Measurements from ENCODE around the gene CRYGN.

Gene CRYGN, protein sequence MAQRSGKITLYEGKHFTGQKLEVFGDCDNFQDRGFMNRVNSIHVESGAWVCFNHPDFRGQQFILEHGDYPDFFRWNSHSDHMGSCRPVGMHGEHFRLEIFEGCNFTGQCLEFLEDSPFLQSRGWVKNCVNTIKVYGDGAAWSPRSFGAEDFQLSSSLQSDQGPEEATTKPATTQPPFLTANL

DNA sequence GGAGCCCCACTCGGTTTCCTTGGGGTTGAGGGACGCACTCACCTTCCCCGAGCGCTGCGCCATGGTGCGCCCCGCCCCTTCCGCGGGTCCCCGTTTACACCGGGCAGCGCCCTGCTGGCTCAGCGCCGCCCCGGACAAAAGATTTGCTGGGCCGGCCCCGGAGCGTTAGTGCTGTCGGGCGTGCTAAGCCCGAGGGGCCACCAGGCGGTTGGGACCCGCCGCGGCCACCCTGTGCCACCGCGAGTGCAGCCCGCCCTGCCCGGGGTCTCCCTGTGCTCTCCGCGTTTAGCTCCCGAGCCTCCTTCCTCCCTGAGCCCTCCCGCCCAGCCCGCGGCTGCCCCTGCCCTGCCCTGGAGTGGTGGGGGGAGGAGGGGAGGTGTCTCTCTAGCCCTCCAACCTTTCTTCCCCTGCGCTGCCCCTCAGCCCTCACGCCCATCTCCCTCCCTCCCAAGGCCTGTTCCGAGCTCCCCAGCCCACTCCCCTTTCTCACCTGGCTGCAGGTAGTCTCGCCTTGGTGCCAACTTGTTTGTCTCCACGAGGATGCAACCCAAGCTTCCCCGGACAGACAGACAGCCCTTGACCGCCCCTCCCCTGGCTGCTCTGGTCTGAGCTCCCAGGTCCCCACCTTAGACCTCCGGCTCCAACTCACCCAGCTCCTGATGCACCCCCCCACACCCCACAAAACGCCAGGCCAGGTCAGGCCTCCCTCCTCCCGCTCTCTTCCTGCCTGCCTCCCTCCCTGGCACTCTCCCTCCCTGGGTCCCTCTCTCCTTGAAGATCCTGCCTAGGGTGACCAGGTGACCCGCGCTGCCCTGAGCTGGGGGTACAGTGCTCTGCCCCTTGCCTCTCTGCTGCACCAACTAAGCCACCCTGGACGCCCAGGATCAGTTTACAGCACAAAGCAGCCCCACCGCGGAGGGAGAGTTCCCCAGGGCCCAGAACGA lies at the start of gene CRYGN:
Gene CRYGN, minus strand, starts transcription at position 287 of the 944 bp plus-strand sequence. Its CDS starts 224 bp downstream, at position 63.
- no peak for DNase-seq

GRCh38 chr7:151489498-151489897 lies 49.6 kb upstream of the CRYGN start:
- DNase-seq = no peak

DNA sequence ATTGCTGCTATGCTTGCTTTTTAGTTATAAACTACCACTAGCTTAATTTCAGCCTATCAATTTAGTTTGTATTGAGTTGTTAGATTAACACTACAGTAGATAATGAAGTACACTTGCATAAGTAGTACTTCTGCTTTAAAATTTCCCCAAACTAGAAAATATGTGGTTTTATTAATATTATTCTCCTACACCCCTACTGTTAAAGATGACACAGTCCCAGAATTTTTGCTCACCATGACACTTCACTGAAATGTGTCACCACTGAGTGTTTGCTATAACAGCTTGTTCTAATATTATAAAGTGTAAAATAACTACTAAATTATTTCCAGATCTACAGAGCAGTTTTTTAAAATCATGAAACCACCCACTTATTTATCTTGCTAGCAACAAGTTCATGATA lies 48.2 kb upstream of the CRYGN start:
- no peak for DNase-seq

DNA sequence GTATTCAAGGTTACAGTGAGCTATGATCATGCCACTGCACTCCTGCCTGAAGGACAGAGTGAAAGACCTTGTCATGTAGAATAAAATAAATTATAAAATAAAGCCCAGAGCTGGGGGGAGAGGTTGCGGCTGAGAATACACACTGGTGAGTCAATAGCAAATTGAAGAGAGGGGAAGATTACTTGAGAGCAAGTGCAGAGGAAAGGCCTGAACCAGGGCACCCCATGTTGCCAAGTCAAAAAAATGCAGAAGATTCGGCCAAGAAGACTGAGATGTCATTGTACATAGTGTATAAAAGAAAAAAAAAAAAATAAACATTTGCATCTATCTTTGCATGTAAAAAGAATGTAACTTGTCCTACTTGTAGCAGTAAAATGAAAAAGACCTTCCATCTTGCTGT lies 47.3 kb upstream of the CRYGN start:
- DNase-seq = no peak

GRCh38 chr7:151486074-151486473 lies 46.1 kb upstream of the CRYGN start:
- DNase-seq = no peak

DNA sequence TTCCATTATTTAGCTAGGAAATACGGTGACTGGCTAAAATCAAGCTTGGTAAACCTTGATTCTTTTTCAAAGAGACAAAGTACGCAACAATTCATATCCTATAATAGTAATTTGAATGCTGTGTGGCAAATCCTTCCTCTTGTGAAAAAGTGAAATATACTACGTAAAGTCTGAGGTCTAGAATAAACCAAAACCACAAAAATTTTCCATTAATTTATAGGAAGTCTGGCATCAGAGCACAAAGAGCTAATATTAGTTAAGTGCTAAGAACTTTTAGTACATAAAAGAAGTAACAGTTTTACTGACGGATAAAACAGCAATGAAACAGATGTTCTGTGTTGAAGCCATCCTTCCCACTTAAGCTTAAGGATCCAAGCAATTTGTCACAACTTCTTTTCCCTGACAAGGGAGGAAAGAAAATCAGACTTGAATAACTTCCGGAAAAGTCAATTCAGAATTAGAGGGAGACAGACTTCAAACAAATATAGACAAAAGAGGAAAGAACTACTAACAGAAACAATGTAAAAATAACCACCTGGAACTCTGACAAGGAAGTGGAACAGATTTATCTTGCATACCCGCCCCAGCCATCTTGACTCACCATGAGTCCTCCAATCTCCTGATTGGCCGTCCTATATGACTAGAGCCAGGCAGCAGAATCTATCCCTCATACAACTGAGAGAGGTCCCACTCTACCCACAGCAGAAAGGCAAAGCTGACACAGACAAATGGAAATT lies 45.2 kb upstream of the CRYGN start:
- no peak for DNase-seq

DNA sequence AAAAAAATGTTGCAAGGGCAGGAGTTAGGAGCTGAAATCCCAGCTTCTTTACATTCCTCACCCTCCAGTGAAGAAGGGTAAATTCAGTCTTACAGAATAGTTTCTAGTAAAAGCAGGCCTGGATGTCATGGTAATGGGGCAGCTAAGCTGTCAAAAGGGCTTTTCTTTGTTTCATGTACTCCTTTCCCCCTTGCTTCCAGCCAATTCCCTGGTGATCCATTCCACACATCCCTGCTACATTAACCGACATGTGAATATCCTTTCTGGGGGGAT lies 43.7 kb upstream of the CRYGN start:
- DNase-seq = no peak

- DNase-seq = no peak
Observed at GRCh38 chr7:151482883-151483710, 43.2 kb upstream of the CRYGN start.

- no peak for DNase-seq
Observed at GRCh38 chr7:151481650-151482505, 41.9 kb upstream of the CRYGN start.

GRCh38 chr7:151477867-151478266 lies 37.9 kb upstream of the CRYGN start:
- DNase-seq = no peak

- DNase-seq = no peak
Observed at GRCh38 chr7:151472644-151473380, 32.9 kb upstream of the CRYGN start.

- no peak for DNase-seq
Observed at GRCh38 chr7:151470711-151471110, 30.8 kb upstream of the CRYGN start.

- no peak for DNase-seq
Observed at GRCh38 chr7:151469281-151469680, 29.3 kb upstream of the CRYGN start.

DNA sequence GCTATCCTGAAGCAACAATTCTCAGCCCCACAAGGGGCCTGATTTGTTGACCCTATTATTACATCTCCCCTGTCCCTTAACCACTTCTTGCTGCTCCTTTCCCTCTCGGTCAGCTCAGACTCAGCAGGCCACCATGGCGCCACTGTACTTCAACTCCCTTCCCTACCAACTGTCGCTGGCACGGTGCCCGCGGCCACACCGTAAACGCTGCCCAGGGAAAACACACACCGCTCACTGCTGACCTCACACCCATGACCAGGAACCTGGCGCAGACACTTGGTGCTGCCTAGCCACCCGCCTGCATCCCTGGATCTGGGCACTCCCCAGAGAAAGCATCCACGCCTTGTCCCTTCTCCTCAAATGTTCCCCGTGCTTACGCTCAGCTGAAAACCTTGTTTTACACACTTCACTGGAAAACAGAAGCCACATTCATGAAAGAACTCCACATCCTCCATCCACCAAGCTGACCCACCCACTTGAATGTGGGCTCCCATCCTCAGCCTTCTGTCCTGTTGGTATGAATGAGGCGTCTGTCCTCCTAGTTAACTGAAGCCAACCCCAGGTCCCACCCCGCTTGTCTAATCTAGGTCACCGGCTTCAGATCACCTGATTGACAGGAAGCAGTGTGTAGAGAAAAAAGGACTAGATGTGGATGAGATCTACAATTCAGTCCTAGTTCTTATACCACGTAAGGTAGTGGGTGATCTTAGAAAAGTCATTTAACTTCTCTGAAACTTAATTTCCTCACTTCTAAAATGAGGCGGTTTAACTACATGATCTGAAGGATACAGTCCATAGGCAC lies 28.5 kb upstream of the CRYGN start:
- DNase-seq = no peak

GRCh38 chr7:151465169-151465568 lies 25.2 kb upstream of the CRYGN start:
- no peak for DNase-seq

- no peak for DNase-seq
Observed at GRCh38 chr7:151462306-151462779, 22.4 kb upstream of the CRYGN start.

DNA sequence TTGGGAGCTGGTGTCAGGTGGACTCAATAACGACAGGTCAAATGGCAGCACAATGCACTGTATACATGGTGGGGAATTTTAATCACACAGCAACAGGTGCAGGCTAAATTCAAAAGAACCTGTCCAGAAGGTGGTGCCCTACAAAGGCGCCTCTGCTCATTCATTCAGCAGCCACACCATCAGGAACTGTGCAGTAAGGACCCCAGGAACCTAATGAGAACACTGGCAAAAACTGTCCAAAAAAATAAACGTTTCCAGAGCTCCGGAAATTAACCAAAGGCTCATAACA lies 21.9 kb upstream of the CRYGN start:
- DNase-seq = no peak

DNA sequence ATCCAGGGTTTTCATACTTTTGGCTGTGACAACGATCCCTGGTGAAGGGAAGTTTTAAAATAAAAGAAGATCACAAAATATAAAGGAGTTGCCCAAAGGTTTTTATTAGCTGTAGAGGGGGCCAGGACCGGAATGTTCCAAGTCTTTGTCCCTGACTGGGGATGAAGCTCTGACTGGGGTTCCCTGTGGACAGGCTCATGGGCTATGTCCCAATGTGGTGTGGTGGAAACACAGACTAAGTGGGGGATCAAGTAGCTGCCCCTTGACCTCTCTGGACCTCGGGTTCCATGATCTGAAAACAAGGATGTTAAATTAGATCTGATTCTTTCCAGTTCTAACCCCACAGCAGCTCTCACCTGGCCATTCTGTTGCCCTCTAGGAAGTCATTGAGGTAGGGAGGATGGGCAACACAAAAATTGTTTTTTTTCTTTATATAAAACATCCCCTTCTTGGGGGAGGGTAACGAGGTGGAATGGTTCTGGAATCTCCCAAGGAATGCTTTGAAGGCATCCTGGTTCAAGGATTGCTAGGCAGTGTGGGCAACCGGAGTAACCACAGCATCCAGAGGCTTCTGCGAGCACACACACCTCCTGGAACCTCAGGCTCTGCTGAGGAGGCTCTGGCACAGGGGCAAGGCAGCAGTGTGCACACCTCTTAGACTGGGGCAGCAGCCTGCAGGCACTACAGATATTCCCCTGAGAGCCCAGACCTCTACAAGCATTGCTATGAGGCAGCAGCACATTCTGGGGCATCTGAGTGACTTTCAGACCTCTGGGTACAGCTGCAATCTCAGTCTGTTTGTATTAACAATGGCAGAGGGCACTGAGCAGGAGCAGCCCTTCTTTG lies 21.4 kb upstream of the CRYGN start:
- DNase-seq = no peak

GRCh38 chr7:151460474-151460855 lies 20.5 kb upstream of the CRYGN start:
- DNase-seq = no peak
